HG03175 (cell line): ENCODE data around the gene POLN.

Experiments used
- ATAC-seq: cut with Tn5 transposase; IDR thresholded peaks from one replicate; pipeline ENCODE4 v1.9.1; 2021; ENCODE audit warnings: mild to moderate bottlenecking, moderate library complexity; ENCODE audit not compliant: unreplicated experiment

The POLN gene

DNA sequence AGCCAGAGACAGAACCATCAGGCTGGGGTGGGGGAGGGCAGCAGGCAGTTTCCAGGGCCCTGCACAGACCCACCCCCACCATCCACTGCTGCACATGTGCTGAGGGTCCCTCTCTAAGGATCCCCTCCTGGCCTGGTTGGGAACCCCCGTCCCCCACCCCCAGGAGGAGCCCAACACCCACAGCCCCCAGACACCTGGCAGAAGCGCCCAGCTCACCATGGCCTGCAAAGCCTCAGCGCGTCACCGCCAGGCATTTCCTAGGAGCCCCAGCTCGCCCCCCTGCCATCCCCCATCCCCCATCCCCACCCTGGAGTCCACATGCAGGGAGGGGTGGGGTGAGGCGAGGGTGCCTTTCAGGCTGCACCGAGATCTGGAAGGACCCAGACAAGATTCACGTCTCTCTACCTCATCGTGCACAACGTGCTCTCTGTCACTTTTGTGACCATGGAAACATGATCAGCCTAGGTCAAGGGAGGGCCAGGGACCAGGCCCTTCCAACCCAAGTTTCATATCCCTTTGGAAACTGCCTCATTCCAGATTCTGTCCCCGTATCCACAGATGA lies 10.7 kb upstream of the POLN start:
- no peak for ATAC-seq

DNA sequence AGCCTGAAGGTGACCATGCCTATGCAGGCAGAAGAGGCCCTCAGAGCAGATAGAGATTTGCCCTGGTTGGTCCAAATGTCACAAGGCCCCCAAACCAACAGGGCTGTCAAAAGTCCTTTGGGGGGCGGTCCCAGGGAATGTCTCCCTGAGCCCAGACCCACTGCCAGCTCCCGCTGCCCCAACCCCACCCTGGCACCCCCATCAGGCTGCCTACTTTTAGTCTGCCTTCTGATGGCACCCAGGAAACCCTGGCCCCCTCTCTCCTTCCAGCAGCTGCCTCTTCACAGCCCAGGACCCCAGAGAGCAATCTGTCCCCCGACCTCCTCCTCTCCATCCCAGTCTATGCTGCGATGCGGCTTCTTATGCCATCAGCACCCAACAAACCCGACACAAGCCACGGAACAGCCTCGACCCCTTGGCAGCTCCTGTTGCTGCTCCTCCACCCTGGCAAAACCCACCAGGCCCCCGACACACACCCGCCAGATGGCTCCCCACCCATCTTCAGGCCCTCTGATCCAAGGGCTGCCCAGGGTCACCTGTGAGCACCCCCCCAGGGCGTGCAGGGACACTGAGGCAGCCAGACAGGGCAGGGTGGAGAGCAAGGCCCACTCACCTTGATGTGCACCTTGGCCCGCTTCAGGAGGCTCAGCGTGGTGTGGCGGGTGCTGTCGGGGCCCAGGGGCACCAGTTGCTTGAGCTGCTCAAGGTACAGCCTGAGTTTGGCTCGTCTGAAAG lies 10.0 kb upstream of the POLN start:
- no peak for ATAC-seq

DNA sequence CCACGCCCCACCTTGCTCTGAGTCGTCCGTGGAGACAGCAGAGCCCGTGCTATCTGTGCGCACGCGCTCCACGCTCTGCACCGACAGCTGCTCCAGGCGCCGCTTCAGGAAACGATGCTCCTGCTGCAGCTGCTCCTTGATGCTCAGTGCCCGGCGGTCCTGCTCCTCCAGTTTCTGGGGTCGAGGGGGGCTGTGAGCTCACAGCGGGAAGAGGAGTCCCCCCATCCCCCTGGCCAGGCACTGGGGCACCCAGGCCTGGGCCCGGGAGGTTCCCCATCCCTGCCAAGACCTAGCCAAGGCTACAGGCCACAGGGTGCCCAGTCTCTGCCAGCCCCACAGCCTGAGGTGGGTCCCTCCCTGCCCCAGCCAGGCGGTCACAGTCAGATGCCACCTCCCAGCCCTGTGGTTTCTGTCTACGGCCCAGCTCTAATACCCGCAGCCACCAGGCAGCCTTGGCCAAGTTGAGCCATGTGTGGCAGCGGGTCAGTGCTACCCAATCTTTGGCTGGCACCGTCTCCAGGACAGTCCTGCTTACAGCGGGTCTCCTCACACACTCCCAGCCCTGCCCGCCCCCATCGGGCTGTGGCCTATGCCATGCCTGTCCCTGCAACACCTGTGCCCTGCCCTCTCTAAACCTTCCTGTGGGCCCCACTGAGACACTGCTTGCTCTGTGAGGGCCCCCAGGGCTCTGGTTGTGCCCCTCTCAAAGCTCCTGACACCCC lies 9.3 kb upstream of the POLN start:
- ATAC-seq = no peak

GRCh38 chr4:2250357-2251072 lies 8.6 kb upstream of the POLN start:
- ATAC-seq = no peak

DNA sequence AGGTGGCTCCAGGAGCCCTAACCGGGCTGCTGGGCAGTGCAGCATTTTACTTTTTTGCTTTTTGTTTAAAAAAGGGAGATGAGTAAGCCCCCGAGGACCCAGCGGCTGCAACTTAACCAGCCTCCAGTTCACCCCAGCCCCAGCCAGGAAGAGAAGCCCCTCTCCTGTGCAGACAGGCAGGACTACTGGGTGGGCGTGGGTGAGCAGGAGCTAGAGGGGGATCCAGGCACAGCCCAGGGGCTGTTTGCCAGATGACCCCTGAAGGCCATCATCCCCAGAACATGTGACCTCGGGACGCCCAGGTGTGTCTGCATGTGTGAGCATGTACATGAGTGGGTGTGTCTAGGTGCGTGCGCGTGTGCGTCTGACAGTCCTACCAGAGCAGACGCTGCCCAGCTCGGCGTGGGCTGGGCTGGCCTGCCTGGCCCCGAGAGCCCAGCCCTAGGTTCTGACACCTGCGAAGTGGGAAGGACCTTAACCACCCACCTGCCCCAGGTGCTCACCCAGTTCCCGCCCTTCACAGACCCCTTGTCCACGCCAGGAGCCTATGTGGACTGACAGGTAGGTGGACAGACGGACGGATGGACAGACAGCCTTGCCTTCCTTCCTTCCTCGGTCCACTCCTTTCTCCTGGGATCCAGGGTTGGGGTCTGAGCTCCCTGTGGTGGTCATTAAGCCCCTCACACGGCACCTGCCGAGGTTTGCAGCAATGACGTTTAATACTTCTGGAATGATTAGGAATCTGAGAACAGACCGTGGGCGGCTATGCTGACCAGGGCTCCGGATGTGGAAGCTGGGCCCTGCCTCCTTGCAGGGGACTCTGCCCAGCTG lies 7.8 kb upstream of the POLN start:
- no peak for ATAC-seq

GRCh38 chr4:2248821-2249261 lies 6.9 kb upstream of the POLN start:
- no peak for ATAC-seq

DNA sequence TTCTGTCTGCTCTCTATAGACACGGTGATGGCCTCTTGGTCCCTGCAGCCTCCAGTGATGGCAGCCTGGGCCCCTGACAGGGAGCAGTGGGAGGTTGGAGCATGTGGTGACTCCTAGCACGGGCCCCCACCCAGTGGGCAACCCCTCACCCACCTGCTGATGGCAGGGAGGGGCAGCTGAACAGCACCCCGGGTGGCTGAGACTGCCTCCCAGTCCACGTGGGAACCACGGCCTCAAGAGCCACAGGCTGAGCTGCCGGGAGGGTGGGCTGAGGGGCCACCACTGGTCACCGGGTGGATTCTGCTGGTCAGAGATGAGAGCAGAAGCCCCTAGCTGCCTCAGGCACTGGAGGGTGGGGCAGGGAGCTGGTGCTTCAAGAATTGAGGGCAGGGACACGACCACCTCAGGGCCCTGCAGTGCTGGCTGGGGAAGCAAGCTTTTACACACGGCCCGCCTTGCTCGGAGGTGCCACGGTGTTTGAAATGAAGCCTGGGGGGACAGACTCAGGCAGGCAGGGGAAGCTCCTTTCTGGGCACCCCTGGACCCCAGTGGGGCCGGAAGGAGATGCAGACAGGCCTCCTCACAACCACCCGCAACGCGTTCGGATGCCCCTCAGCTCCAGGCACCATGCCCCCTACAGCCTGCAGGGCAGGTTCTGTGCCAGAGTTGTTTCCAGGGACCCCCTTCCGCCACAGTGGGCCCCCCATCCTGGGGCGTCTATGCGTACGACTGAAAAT lies 6.3 kb upstream of the POLN start:
- no peak for ATAC-seq

DNA sequence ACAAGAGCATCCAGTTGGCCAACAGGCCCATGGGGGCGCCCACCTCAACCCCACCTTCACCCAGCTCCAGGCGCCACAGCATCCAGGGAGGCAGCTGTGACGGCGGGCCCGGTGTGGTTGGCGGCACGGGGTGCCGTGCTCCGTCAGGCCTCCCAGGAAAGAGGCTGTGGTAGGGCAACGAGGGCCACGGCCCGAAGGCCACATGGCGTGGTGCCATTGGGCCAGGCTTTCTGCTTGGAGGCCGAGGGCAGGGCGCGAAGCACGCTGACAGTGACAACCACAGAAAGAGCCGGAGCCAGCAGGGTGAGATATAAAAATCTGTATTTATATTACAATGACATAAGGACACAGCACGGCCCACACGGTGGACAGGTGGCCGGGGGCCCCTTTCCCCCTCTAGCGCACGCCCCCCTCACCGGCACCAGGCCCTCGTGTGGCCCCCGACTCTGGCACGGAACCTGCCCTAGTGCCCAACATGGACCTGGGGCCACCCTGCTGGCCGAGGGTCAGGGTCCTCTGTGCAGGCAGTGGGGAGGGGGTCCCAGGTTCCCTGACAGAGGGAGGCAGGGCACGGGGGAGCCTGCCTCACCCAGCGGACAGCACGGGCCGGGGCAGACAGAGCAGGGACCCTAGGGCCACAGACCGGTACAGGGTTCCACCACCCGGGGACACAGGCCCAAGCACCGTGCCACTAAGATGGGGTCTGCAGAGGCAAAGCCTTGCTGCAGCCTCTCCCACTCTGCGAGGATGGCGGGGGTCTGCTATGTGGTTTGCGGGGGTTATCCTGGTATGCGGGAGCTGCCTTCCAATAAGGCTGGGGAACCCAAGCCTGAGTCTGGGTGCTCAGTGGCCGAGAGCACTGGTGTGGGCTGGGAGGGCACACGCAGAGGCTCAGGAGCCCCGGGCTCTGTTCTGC lies 5.5 kb upstream of the POLN start:
- ATAC-seq = no peak

- no peak for ATAC-seq
Measured at GRCh38 chr4:2246384-2247127, 4.6 kb upstream of the POLN start.

GRCh38 chr4:2245787-2246275 lies 3.9 kb upstream of the POLN start:
- no peak for ATAC-seq

- ATAC-seq = no peak
Measured at GRCh38 chr4:2245057-2245786, 3.3 kb upstream of the POLN start.

GRCh38 chr4:2243681-2244380 lies 1.9 kb upstream of the POLN start:
- no peak for ATAC-seq

- no peak for ATAC-seq
Measured at GRCh38 chr4:2241003-2241402, 918 bp downstream of the POLN start.

DNA sequence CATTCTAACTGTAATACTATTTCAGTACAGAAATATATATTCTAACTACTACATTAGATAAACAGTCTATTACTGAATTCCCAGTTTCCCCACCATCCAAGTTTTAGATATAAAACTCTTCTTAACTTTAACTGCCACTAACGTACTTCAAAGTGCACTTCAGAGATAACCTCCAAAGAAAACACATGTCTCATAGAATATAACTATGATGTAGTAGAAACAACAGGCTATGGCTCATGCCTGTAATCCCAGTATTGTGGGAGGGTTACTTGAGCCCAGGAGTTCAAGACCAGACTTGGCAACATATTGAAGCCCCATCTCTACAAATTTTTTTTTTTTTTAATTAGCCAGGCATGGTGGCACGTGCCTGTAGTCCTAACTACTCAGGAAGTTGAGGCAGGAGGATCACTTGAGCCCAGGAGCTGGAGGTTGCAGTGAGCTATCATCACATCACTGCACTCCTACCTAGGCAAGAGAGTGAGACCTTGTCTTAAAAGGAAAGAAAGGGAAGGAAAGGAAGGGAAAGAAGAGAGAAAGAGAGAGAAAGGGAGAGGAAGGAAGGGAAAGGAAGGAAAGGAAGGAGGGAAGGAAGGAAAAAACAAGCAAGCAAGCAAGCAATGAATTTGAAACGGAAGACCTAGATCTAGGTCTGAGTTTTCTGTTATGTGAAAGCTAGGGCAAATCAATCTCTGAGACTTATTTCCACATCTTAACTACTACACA lies 4.8 kb downstream of the POLN start:
- ATAC-seq = no peak

DNA sequence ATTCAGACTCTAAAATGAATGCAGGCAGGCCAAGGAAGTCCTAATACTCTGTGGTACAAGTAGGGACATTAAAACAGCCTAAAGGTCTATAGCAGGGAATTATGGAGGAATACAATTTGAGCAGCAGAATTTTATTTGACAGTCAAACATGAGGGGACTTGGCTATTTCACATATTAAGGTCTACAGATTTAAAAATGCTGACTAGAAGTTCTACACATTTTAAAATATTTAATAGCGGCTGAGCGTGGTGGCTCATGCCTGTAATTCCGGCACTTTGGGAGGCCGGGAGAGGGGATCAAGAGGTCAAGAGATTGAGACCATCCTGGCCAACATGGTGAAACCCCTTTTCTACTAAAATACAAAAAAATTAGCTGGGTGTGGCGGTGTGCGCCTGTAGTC lies 10.8 kb downstream of the POLN start:
- no peak for ATAC-seq

DNA sequence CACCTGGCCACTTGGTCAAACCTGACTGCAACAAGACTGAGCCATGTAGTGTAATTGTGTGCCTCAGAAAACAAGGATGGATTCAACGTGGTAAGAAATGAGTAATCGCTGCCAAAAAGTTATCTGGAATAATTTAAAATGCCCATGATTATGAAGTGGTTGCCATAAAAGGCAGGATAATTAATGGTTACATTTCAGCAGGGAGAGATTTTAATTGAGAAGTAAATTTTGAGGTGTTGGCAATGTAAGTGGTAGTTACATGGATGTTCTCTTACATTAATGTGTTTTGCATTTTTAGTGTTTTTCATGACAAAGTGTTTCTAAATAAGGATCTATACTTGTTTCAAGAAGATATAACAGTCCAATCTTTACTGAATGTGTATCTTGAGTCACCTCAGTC lies 15.7 kb downstream of the POLN start:
- no peak for ATAC-seq
